HepG2 (cell line): ENCODE measurements around the gene ZDHHC14. TPM values are rescaled to one million over a fixed set of nuclear protein-coding genes. Genes with fewer than 3 reads are reported as not detected.

Experiments
- CEBPB ChIP-seq: IDR thresholded peaks from 2 replicates; pipeline ENCODE4 v1.6.1; 2011; ENCODE audit warnings: low read depth, low read length, improper control_type of control experiment, borderline replicate concordance
- CREM ChIP-seq, 2 experiments: sonication (generic) in 1 of 2; formaldehyde crosslinking in 1 of 2; IDR thresholded peaks; 2 replicates each; pipeline versions ENCODE4 v1.4.0 to v1.6.1; 2016 to 2020; ENCODE audit warnings: antibody characterized with exemption in 1 of 2, mild to moderate bottlenecking in 1 of 2, missing genetic modification reagents in 1 of 2
- DMAP1 ChIP-seq: IDR thresholded peaks from 2 replicates; pipeline ENCODE4 v1.6.1; 2016
- HES4 ChIP-seq: sonication (generic); formaldehyde crosslinking; IDR thresholded peaks from 2 replicates; pipeline ENCODE4 v1.9.0; 2021; ENCODE audit warnings: mild to moderate bottlenecking, missing genetic modification reagents, borderline replicate concordance
- NBN ChIP-seq: fragments of 450-650 bp; conservative IDR thresholded peaks from 2 replicates; pipeline ENCODE4 v1.6.1; 2017
- NR2F6 ChIP-seq, 2 experiments: IDR thresholded peaks; 2 replicates each; pipeline ENCODE4 v1.6.1; 2016; ENCODE audit warnings: antibody characterized with exemption in 1 of 2, mild to moderate bottlenecking in 1 of 2
- SP5 ChIP-seq: IDR thresholded peaks from 2 replicates; pipeline ENCODE4 v1.6.1; 2016; ENCODE audit warnings: low read depth, borderline replicate concordance
- ZBTB1 ChIP-seq: sonication (generic); formaldehyde crosslinking; IDR thresholded peaks from 2 replicates; pipeline ENCODE4 v1.4.0; 2020; ENCODE audit warnings: missing genetic modification reagents, borderline replicate concordance
- ZKSCAN8 ChIP-seq: IDR thresholded peaks from 2 replicates; pipeline ENCODE4 v1.6.1; 2016; ENCODE audit warnings: borderline replicate concordance, missing genetic modification reagents, missing compliant biosample characterization
- ZNF12 ChIP-seq: sonication (generic); formaldehyde crosslinking; IDR thresholded peaks from 2 replicates; pipeline ENCODE4 v1.5.0; 2020; ENCODE audit warnings: missing genetic modification reagents
- ZNF326 ChIP-seq: sonication (generic); formaldehyde crosslinking; IDR thresholded peaks from 2 replicates; pipeline ENCODE4 v1.4.0; 2020; ENCODE audit warnings: missing genetic modification reagents, borderline replicate concordance
- ZNF570 ChIP-seq: sonication (generic); formaldehyde crosslinking; IDR thresholded peaks from 2 replicates; pipeline ENCODE4 v1.4.0; 2020; ENCODE audit warnings: mild to moderate bottlenecking, missing genetic modification reagents, borderline replicate concordance
- ZNF660 ChIP-seq: sonication (generic); formaldehyde crosslinking; IDR thresholded peaks from 2 replicates; pipeline ENCODE4 v1.5.1; 2020; ENCODE audit warnings: mild to moderate bottlenecking, low read depth, missing genetic modification reagents, borderline replicate concordance
- ZNF674 ChIP-seq: sonication (generic); formaldehyde crosslinking; IDR thresholded peaks from 2 replicates; pipeline ENCODE4 v1.5.0; 2020; ENCODE audit warnings: low read depth, mild to moderate bottlenecking, missing genetic modification reagents
- polyA plus RNA-seq, 8 experiments: library from polyadenylated mRNA; depleted of rRNA in 3 of 8; stranded (reverse) in 7 of 8; unstranded in 1 of 8; fragments of >200 nt; fragmentation: Illumina TruSeq in 4 of 8; extraction: Trizol in 4 of 8; gene quantifications; 2 replicates each; pipeline versions ENCODE4 v1.2.1 to v1.2.3, GENCODE V29; 2011 to 2016; ENCODE audit warnings: low read depth in 4 of 8, missing spikeins in 1 of 8, mixed read lengths in 1 of 8; ENCODE audit not compliant: insufficient read depth in 1 of 8
- total RNA-seq, 5 experiments: library from RNA; depleted of rRNA; stranded (reverse); fragments of >200 nt; fragmentation: Illumina TruSeq; extraction: Trizol; gene quantifications; 2 replicates each; pipeline ENCODE4 v1.2.3, GENCODE V29; 2016; ENCODE audit warnings: low read depth in 1 of 5
- TF ChIP-seq, protein P1 (sequence below): sonication (generic); formaldehyde crosslinking; IDR thresholded peaks from 2 replicates; pipeline ENCODE4 v1.4.0; 2020; ENCODE audit warnings: missing genetic modification reagents
- TF ChIP-seq, protein P2 (sequence below): sonication (generic); formaldehyde crosslinking; IDR thresholded peaks from 2 replicates; pipeline ENCODE4 v1.5.0; 2020; ENCODE audit warnings: mild to moderate bottlenecking, missing genetic modification reagents, borderline replicate concordance
- TF ChIP-seq, protein P3 (sequence below): sonication (generic); formaldehyde crosslinking; IDR thresholded peaks from 2 replicates; pipeline ENCODE4 v1.4.0; 2020; ENCODE audit warnings: missing genetic modification reagents; ENCODE audit errors: not compliant biosample characterization
- TF ChIP-seq, protein P4 (sequence below), 2 experiments: fragments of 450-650 bp in 1 of 2; sonication (generic) in 1 of 2; formaldehyde crosslinking; IDR thresholded peaks; 2 replicates each; pipeline versions ENCODE4 v1.5.0 to v1.8.0; 2020 to 2022; ENCODE audit warnings: mild to moderate bottlenecking in 1 of 2, missing genetic modification reagents in 1 of 2
- TF ChIP-seq, protein P5 (sequence below): sonication (generic); formaldehyde crosslinking; IDR thresholded peaks from 2 replicates; pipeline ENCODE4 v1.9.0; 2021; ENCODE audit warnings: missing genetic modification reagents, mild to moderate bottlenecking, borderline replicate concordance
- TF ChIP-seq, protein P6 (sequence below): sonication (generic); formaldehyde crosslinking; conservative IDR thresholded peaks from 2 replicates; pipeline ENCODE4 v1.4.0; 2020; ENCODE audit warnings: missing genetic modification reagents

Gene ZDHHC14
- total and polyA plus RNA-seq, 2 of the 13 experiments (the other 11 are each of a cell fraction or from before 2014, with no cell fraction given): 3.7 to 9.5 TPM

DNA sequence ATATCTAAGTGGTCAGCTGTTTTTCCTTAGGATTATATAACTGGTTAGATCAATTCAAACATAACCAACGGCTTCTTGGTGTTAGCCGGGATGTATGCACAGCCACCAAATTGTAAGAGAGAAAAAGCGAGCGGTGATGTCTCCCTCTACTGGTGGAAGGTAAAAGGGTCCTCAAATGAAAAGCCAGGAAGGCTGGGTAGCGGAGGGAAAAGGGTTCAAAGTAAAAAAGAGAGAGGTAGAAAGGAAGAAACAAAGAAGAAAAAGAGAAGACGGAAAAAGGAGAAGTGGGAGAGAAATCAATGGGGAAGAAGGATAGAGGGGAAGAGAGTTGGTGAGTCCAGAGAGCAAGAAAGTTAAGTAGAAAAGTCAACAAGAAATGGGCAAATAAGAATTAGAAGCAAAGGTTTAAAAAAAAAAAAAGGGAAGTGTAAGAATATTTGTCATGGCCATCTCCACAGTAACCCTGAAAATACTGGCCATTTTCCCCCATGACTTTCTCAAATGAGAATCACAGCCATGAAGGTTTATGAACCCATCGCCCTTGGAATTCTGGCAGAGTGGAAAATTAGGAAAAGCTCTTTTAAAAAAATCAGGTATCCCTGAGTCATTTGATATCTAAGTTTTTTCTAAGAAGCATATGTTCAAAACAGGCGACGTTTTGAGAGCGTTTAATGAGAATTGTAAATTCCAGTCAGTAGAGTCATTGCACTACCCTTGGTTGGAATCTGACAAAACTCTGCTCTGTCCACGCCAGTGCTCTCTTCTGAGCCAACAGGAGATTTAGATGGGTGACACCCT lies 286.4 kb downstream of the ZDHHC14 start (continued):
- TF ChIP-seq ZNF660 (CRISPR knock-in tag): no peak
- TF ChIP-seq, protein P1, sequence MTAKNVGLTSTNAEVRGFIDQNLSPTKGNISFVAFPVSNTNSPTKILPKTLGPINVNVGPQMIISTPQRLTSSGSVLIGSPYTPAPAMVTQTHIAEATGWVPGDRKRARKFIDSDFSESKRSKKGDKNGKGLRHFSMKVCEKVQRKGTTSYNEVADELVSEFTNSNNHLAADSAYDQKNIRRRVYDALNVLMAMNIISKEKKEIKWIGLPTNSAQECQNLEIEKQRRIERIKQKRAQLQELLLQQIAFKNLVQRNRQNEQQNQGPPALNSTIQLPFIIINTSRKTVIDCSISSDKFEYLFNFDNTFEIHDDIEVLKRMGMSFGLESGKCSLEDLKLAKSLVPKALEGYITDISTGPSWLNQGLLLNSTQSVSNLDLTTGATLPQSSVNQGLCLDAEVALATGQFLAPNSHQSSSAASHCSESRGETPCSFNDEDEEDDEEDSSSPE (CRISPR knock-in tag): no peak
- TF ChIP-seq, protein P2, sequence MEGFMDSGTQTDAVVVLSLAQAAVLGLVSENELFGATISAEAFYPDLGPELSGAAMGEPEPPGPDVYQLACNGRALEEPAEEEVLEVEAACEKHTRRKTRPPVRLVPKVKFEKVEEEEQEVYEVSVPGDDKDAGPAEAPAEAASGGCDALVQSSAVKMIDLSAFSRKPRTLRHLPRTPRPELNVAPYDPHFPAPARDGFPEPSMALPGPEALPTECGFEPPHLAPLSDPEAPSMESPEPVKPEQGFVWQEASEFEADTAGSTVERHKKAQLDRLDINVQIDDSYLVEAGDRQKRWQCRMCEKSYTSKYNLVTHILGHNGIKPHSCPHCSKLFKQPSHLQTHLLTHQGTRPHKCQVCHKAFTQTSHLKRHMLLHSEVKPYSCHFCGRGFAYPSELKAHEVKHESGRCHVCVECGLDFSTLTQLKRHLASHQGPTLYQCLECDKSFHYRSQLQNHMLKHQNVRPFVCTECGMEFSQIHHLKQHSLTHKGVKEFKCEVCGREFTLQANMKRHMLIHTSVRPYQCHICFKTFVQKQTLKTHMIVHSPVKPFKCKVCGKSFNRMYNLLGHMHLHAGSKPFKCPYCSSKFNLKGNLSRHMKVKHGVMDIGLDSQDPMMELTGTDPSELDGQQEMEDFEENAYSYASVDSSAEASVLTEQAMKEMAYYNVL (CRISPR knock-in tag): peak; percentile 28; the same call in 1 of the 2 replicates
- no peak for TF ChIP-seq SP5 (CRISPR knock-in tag)
- TF ChIP-seq, protein P3, sequence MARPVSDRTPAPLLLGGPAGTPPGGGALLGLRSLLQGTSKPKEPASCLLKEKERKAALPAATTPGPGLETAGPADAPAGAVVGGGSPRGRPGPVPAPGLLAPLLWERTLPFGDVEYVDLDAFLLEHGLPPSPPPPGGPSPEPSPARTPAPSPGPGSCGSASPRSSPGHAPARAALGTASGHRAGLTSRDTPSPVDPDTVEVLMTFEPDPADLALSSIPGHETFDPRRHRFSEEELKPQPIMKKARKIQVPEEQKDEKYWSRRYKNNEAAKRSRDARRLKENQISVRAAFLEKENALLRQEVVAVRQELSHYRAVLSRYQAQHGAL (CRISPR knock-in tag): no peak
- no peak for TF ChIP-seq ZNF12 (CRISPR knock-in tag)
- TF ChIP-seq, protein P4, sequence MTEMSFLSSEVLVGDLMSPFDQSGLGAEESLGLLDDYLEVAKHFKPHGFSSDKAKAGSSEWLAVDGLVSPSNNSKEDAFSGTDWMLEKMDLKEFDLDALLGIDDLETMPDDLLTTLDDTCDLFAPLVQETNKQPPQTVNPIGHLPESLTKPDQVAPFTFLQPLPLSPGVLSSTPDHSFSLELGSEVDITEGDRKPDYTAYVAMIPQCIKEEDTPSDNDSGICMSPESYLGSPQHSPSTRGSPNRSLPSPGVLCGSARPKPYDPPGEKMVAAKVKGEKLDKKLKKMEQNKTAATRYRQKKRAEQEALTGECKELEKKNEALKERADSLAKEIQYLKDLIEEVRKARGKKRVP (CRISPR knock-in tag; IDR thresholded peaks at IDR 0.05): no peak
- no peak for TF ChIP-seq HES4
- TF ChIP-seq, protein P5, sequence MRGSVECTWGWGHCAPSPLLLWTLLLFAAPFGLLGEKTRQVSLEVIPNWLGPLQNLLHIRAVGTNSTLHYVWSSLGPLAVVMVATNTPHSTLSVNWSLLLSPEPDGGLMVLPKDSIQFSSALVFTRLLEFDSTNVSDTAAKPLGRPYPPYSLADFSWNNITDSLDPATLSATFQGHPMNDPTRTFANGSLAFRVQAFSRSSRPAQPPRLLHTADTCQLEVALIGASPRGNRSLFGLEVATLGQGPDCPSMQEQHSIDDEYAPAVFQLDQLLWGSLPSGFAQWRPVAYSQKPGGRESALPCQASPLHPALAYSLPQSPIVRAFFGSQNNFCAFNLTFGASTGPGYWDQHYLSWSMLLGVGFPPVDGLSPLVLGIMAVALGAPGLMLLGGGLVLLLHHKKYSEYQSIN: no peak
- 0 out of 2 replicates have a peak, but pooled peaks have one; percentile 58 for TF ChIP-seq NBN
- TF ChIP-seq CREM (IDR thresholded peaks at IDR 0.05): no peak
- TF ChIP-seq CREM (CRISPR knock-in tag; IDR thresholded peaks at IDR 0.05): no peak
- TF ChIP-seq ZNF570: no peak
- TF ChIP-seq ZNF674 (CRISPR knock-in tag): no peak
- TF ChIP-seq, protein P6, sequence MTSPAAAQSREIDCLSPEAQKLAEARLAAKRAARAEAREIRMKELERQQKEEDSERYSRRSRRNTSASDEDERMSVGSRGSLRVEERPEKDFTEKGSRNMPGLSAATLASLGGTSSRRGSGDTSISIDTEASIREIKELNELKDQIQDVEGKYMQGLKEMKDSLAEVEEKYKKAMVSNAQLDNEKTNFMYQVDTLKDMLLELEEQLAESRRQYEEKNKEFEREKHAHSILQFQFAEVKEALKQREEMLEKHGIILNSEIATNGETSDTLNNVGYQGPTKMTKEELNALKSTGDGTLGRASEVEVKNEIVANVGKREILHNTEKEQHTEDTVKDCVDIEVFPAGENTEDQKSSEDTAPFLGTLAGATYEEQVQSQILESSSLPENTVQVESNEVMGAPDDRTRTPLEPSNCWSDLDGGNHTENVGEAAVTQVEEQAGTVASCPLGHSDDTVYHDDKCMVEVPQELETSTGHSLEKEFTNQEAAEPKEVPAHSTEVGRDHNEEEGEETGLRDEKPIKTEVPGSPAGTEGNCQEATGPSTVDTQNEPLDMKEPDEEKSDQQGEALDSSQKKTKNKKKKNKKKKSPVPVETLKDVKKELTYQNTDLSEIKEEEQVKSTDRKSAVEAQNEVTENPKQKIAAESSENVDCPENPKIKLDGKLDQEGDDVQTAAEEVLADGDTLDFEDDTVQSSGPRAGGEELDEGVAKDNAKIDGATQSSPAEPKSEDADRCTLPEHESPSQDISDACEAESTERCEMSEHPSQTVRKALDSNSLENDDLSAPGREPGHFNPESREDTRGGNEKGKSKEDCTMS (CRISPR knock-in tag): no peak
- no peak for TF ChIP-seq DMAP1
- TF ChIP-seq CEBPB: no peak
- TF ChIP-seq NR2F6 (IDR thresholded peaks at IDR 0.05): no peak
- TF ChIP-seq NR2F6 (CRISPR knock-in tag; IDR thresholded peaks at IDR 0.05): no peak
- no peak for TF ChIP-seq ZNF326 (CRISPR knock-in tag)
- no peak for TF ChIP-seq ZBTB1 (CRISPR knock-in tag)
- TF ChIP-seq ZKSCAN8 (CRISPR knock-in tag): peak; percentile 60; the same call in 1 of the 2 replicates
